SK-N-SH treated with all-trans-retinoic acid at 6 μM for 48 hours (cell line): Measurements from ENCODE around the gene RIMBP3C.

Experiments used
- ATAC-seq: fragments of 200-7000 bp; cut with Tn5 transposase; 3 replicates; pipeline ENCODE4 v1.9.1; 2020; ENCODE audit warnings: mild to moderate bottlenecking, moderate library complexity
- ARNTL ChIP-seq: fragments of 450-650 bp; formaldehyde crosslinking; IDR thresholded peaks from 2 replicates; pipeline ENCODE4 v1.5.0; 2020; ENCODE audit warnings: low read depth, mild to moderate bottlenecking, moderate library complexity, borderline replicate concordance
- BACH2 ChIP-seq: fragments of 250-450 bp; sonication (Bioruptor Pico); IDR thresholded peaks from 2 replicates; pipeline ENCODE4 v1.9.0; 2021; ENCODE audit warnings: mild to moderate bottlenecking, borderline replicate concordance
- CSDC2 ChIP-seq: fragments of 250-450 bp; sonication (Bioruptor Pico); IDR thresholded peaks from 2 replicates; pipeline ENCODE4 v1.5.0; 2020; ENCODE audit warnings: mild to moderate bottlenecking, moderate library complexity
- ISL1 ChIP-seq: fragments of 250-450 bp; sonication (Bioruptor Pico); IDR thresholded peaks from 2 replicates; pipeline ENCODE4 v2.1.2; 2022; ENCODE audit warnings: mild to moderate bottlenecking, moderate library complexity
- OSR1 ChIP-seq: fragments of 250-450 bp; sonication (Bioruptor Pico); IDR thresholded peaks from 2 replicates; pipeline ENCODE4 v1.8.0; 2022; ENCODE audit warnings: moderate library complexity, mild to moderate bottlenecking, inconsistent platforms
- RARB ChIP-seq: fragments of 250-450 bp; sonication (Bioruptor Pico); IDR thresholded peaks from 2 replicates; pipeline ENCODE4 v1.8.0; 2021; ENCODE audit warnings: mild to moderate bottlenecking, moderate library complexity
- SNAI2 ChIP-seq: fragments of 250-450 bp; sonication (Bioruptor Pico); IDR thresholded peaks from 2 replicates; pipeline ENCODE4 v1.5.0; 2020; ENCODE audit warnings: mild to moderate bottlenecking, moderate library complexity
- TCF4 ChIP-seq: fragments of 250-450 bp; sonication (Bioruptor Pico); IDR thresholded peaks from 2 replicates; pipeline ENCODE4 v1.8.0; 2021; ENCODE audit warnings: mild to moderate bottlenecking, moderate library complexity, borderline replicate concordance
- TOX ChIP-seq: fragments of 250-450 bp; sonication (Bioruptor Pico); IDR thresholded peaks from 2 replicates; pipeline ENCODE4 v1.8.0; 2021; ENCODE audit warnings: mild to moderate bottlenecking, moderate library complexity, borderline replicate concordance
- ZFP3 ChIP-seq: fragments of 250-450 bp; sonication (Bioruptor Pico); IDR thresholded peaks from 2 replicates; pipeline ENCODE4 v1.5.0; 2020; ENCODE audit warnings: mild to moderate bottlenecking, moderate library complexity
- ZFP30 ChIP-seq: fragments of 450-650 bp; formaldehyde crosslinking; IDR thresholded peaks from 2 replicates; pipeline ENCODE4 v1.5.0; 2022; ENCODE audit warnings: mild to moderate bottlenecking, moderate library complexity
- ZNF565 ChIP-seq: fragments of 450-650 bp; formaldehyde crosslinking; conservative IDR thresholded peaks from 2 replicates; pipeline ENCODE4 v1.5.0; 2020; ENCODE audit warnings: low read depth, mild to moderate bottlenecking, moderate library complexity
- ZNF8 ChIP-seq: fragments of 450-650 bp; formaldehyde crosslinking; IDR thresholded peaks from 2 replicates; pipeline ENCODE4 v1.5.0; 2020; ENCODE audit warnings: mild to moderate bottlenecking, moderate library complexity
- TF ChIP-seq, protein P1 (sequence below): fragments of 250-450 bp; sonication (Bioruptor Pico); IDR thresholded peaks from 2 replicates; pipeline ENCODE4 v1.5.0; 2020; ENCODE audit warnings: mild to moderate bottlenecking, moderate library complexity
- TF ChIP-seq, protein P2 (sequence below): fragments of 250-450 bp; sonication (Bioruptor Pico); IDR thresholded peaks from 2 replicates; pipeline ENCODE4 v1.8.0; 2020; ENCODE audit warnings: mild to moderate bottlenecking, moderate library complexity, borderline replicate concordance
- TF ChIP-seq, protein P3 (sequence below): fragments of 250-450 bp; sonication (Bioruptor Pico); IDR thresholded peaks from 2 replicates; pipeline ENCODE4 v1.5.1; 2020; ENCODE audit warnings: low read depth, mild to moderate bottlenecking, moderate library complexity
- TF ChIP-seq, protein P4 (sequence below): fragments of 250-450 bp; sonication (Bioruptor Pico); IDR thresholded peaks from 2 replicates; pipeline ENCODE4 v1.5.1; 2021; ENCODE audit warnings: mild to moderate bottlenecking, moderate library complexity
- TF ChIP-seq, protein P5 (sequence below): fragments of 250-450 bp; sonication (Bioruptor Pico); IDR thresholded peaks from 2 replicates; pipeline ENCODE4 v1.8.0; 2021; ENCODE audit warnings: low read depth, mild to moderate bottlenecking, moderate library complexity, borderline replicate concordance

RIMBP3C gene

DNA sequence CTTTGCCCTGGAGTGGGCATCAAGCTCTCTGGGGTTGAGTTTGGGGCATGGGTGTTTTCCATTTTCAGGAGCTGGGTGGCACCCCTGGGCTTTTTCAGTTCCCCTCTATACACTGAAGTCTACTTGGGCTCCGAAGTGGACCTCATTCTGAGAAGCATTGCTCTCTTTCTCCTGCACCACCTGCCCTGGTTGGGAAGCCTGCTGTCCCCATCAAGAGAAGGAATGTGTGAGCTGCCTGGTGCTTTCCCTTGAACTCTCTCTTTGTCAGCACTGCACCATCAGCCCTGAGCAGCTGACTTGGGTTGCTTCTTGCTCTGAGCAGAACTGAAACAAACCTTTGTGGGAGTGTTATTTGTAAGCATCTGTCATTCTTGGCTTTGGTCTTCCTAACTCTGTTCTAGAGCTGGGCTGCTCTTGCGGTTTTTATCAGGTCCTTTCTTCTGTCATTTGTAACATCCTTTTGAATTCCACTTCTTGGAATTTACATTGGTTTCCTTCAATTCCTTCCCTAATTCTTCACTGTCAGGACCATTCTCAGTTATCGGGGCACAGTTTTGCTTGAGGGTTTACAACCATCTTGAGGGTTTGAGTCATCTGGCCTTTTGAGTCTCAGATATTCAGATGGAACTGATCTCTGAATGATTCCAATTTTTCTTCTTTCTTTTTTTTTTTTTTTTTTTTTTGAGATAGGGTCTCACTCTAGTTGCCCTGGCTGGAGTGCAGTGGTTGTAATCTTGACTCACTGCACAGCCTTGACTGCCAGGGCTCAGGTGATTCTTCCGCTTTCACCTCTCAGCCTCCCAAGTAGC, 36.7 kb upstream of the RIMBP3C start (continued):
- TF ChIP-seq, protein P1, sequence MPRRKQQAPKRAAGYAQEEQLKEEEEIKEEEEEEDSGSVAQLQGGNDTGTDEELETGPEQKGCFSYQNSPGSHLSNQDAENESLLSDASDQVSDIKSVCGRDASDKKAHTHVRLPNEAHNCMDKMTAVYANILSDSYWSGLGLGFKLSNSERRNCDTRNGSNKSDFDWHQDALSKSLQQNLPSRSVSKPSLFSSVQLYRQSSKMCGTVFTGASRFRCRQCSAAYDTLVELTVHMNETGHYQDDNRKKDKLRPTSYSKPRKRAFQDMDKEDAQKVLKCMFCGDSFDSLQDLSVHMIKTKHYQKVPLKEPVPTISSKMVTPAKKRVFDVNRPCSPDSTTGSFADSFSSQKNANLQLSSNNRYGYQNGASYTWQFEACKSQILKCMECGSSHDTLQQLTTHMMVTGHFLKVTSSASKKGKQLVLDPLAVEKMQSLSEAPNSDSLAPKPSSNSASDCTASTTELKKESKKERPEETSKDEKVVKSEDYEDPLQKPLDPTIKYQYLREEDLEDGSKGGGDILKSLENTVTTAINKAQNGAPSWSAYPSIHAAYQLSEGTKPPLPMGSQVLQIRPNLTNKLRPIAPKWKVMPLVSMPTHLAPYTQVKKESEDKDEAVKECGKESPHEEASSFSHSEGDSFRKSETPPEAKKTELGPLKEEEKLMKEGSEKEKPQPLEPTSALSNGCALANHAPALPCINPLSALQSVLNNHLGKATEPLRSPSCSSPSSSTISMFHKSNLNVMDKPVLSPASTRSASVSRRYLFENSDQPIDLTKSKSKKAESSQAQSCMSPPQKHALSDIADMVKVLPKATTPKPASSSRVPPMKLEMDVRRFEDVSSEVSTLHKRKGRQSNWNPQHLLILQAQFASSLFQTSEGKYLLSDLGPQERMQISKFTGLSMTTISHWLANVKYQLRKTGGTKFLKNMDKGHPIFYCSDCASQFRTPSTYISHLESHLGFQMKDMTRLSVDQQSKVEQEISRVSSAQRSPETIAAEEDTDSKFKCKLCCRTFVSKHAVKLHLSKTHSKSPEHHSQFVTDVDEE (CRISPR knock-in tag) = no peak
- TF ChIP-seq ISL1 (CRISPR knock-in tag) (no peak), TCF4 (no peak)

DNA sequence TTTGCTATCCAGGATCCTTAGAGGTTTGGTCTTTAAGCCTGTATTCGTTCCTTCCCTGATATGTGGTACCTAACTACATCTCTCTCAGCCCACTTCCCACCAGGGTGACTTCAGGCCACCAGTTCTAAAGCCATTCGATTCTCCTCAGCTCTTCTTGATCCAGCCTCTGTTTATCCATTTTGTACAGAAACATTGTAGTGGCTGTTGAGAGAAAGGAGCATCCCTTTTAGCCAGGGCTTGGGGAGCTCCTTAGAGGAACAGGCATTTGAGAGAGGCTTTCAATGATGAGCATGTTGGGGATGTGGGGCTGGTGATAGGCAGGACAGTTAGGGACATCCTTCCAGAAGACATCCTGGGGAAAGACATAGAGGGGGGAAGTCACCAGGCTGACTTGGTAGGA, 34.1 kb upstream of the RIMBP3C start:
- TF ChIP-seq ZFP30 (CRISPR knock-in tag) (no peak), ZNF565 (no peak), ARNTL (CRISPR knock-in tag) (no peak), ISL1 (CRISPR knock-in tag) (no peak), RARB (CRISPR knock-in tag) (no peak), BACH2 (CRISPR knock-in tag) (no peak), OSR1 (CRISPR knock-in tag) (no peak)
- TF ChIP-seq, protein P2, sequence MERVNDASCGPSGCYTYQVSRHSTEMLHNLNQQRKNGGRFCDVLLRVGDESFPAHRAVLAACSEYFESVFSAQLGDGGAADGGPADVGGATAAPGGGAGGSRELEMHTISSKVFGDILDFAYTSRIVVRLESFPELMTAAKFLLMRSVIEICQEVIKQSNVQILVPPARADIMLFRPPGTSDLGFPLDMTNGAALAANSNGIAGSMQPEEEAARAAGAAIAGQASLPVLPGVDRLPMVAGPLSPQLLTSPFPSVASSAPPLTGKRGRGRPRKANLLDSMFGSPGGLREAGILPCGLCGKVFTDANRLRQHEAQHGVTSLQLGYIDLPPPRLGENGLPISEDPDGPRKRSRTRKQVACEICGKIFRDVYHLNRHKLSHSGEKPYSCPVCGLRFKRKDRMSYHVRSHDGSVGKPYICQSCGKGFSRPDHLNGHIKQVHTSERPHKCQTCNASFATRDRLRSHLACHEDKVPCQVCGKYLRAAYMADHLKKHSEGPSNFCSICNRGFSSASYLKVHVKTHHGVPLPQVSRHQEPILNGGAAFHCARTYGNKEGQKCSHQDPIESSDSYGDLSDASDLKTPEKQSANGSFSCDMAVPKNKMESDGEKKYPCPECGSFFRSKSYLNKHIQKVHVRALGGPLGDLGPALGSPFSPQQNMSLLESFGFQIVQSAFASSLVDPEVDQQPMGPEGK (CRISPR knock-in tag) = no peak
- TF ChIP-seq, protein P1 (CRISPR knock-in tag) = no peak
- TF ChIP-seq, protein P3, sequence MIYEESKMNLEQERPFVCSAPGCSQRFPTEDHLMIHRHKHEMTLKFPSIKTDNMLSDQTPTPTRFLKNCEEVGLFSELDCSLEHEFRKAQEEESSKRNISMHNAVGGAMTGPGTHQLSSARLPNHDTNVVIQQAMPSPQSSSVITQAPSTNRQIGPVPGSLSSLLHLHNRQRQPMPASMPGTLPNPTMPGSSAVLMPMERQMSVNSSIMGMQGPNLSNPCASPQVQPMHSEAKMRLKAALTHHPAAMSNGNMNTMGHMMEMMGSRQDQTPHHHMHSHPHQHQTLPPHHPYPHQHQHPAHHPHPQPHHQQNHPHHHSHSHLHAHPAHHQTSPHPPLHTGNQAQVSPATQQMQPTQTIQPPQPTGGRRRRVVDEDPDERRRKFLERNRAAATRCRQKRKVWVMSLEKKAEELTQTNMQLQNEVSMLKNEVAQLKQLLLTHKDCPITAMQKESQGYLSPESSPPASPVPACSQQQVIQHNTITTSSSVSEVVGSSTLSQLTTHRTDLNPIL = no peak
- TF ChIP-seq, all 23 proteins: peak for 0
- ATAC-seq = no peak

DNA sequence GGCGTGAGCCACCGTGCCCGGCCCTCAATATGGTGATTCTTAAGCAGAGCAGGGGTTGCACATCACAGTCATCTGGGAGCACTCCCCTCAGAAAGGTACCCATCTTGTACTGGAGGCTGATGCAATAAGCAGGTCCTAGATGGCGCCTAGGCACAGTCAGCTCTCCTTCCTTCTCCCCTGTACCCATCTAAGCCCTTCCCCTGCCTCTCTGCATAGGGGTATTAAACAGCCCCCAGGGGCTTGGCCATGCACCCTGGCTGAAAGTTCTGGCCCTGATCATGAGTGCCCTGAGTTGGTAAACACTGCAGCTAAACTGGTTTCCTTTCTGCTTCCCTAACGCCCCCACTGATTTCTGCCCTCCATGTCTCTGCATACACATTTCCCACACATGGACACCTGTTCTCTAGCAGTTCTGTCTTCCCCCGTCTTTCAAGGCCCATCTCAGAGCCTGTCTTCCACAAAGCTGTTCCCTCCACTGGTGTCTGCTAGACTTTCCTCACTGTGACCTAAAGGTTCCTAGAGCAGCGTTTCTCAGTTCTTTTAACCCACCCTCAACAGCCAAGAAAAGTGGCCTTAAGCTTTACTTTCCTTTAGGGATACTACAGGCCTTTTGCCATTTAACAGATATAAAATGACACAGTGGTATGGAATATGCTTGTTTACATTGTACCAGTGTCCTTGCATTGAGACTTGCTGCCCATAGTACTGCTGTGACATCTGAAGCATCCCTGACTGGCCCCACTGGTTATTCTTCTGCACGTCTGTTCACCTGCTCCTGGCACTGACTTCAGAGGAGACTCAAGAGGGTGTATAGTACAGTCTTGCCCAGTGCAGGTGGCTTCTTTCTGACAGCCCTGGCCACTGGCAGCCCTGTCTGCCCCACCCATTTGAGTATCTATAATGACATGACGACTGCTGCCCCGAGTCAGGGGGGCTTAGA, 31.8 kb upstream of the RIMBP3C start:
- no peak for ATAC-seq
- TF ChIP-seq RARB (CRISPR knock-in tag) (no peak), TCF4 (no peak), SNAI2 (no peak), ZFP30 (CRISPR knock-in tag) (no peak), ISL1 (CRISPR knock-in tag) (no peak), ZNF8 (CRISPR knock-in tag) (no peak), CSDC2 (CRISPR knock-in tag) (no peak), ZNF565 (no peak), BACH2 (CRISPR knock-in tag) (no peak), ARNTL (CRISPR knock-in tag) (no peak), ZFP3 (CRISPR knock-in tag) (no peak), TOX (CRISPR knock-in tag) (no peak)
- TF ChIP-seq, protein P4, sequence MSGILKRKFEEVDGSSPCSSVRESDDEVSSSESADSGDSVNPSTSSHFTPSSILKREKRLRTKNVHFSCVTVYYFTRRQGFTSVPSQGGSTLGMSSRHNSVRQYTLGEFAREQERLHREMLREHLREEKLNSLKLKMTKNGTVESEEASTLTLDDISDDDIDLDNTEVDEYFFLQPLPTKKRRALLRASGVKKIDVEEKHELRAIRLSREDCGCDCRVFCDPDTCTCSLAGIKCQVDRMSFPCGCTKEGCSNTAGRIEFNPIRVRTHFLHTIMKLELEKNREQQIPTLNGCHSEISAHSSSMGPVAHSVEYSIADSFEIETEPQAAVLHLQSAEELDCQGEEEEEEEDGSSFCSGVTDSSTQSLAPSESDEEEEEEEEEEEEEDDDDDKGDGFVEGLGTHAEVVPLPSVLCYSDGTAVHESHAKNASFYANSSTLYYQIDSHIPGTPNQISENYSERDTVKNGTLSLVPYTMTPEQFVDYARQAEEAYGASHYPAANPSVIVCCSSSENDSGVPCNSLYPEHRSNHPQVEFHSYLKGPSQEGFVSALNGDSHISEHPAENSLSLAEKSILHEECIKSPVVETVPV (CRISPR knock-in tag) = no peak
- TF ChIP-seq, protein P1 (CRISPR knock-in tag) = no peak
- TF ChIP-seq, protein P5, sequence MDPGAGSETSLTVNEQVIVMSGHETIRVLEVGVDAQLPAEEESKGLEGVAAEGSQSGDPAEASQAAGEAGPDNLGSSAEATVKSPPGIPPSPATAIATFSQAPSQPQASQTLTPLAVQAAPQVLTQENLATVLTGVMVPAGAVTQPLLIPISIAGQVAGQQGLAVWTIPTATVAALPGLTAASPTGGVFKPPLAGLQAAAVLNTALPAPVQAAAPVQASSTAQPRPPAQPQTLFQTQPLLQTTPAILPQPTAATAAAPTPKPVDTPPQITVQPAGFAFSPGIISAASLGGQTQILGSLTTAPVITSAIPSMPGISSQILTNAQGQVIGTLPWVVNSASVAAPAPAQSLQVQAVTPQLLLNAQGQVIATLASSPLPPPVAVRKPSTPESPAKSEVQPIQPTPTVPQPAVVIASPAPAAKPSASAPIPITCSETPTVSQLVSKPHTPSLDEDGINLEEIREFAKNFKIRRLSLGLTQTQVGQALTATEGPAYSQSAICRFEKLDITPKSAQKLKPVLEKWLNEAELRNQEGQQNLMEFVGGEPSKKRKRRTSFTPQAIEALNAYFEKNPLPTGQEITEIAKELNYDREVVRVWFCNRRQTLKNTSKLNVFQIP (CRISPR knock-in tag) = no peak
